ENCODE data around the gene SLFNL1.

SLFNL1 gene

GRCh38 chr1:40981691-40982448 lies 39.7 kb downstream of the SLFNL1 start:
- H3K9ac ChIP-seq (ENCODE audit: low read depth, low read length, poor library complexity): no peak overlapping the region
- H2AK5ac ChIP-seq (ENCODE audit: low read depth, low read length): no peak overlapping the region
- peaks cover 7% of the 10 kb centered on the region for H3K79me1 ChIP-seq (ENCODE audit: low read depth, low read length)
- no peak overlapping the region for H2AFZ ChIP-seq (ENCODE audit: low read length)
- H3K9me3 ChIP-seq (replicated peaks in 1 of 2; ENCODE audit: control insufficient read depth in 2 of 2, insufficient read depth in 1 of 2, low read depth in 1 of 2, low read length in 2 of 2): no peaks in the 10 kb centered on the region
- no CpG with 5 or more reads among the region's 14 CpGs for WGBS, 2 donors (ENCODE audit: extremely low coverage in 2 of 2, insufficient read length in 2 of 2, insufficient replicate concordance in 1 of 2)
- H2BK5ac ChIP-seq (ENCODE audit: low read length): no peak overlapping the region
- peak overlapping the region; percentile 28 for H3K4me2 ChIP-seq (ENCODE audit: insufficient read depth, low read length, poor library complexity, severe bottlenecking)
- H3K18ac ChIP-seq (ENCODE audit: low read length): no peak overlapping the region
- H4K91ac ChIP-seq (ENCODE audit: low read depth, low read length, poor library complexity): no peak overlapping the region
- H3K4me3 ChIP-seq (ENCODE audit: low read length in 2 of 2): no peak overlapping the region
- no peaks in the 10 kb centered on the region for H3K27me3 ChIP-seq (ENCODE audit: control insufficient read depth in 3 of 3, insufficient read depth in 3 of 3, low read depth in 1 of 3, low read length in 3 of 3)
- DNase-seq (ENCODE audit: low spot score): no peak
- peaks cover 25 to 58% of the 10 kb centered on the region in 2 donors for H3K36me3 ChIP-seq (replicated peaks in 1 of 2; ENCODE audit: control insufficient read depth in 2 of 2, insufficient read depth in 2 of 2, low read length in 2 of 2)
- no peak overlapping the region for H3K14ac ChIP-seq (ENCODE audit: low read length)
- H2BK15ac ChIP-seq (ENCODE audit: low read length): no peak overlapping the region
- H3K27ac ChIP-seq (replicated peaks; ENCODE audit: low read length): no peak overlapping the region
- H4K8ac ChIP-seq (ENCODE audit: low read depth, low read length): no peak overlapping the region
- H3K4me1 ChIP-seq (ENCODE audit: control insufficient read depth in 2 of 2, insufficient read depth in 1 of 2, low read depth in 1 of 2, low read length in 2 of 2): peaks cover 6 to 12% of the 10 kb centered on the region in 2 donors
- H3K23ac ChIP-seq (ENCODE audit: low read depth, low read length, poor library complexity): no peak overlapping the region
- H3K4ac ChIP-seq (ENCODE audit: low read length): no peak overlapping the region
- H2BK12ac ChIP-seq (ENCODE audit: low read length): no peak overlapping the region
- H2BK120ac ChIP-seq (ENCODE audit: low read depth, low read length): no peak overlapping the region

- H3K27me3 ChIP-seq (ENCODE audit: control insufficient read depth in 3 of 3, insufficient read depth in 3 of 3, low read depth in 1 of 3, low read length in 3 of 3): no peaks in the 10 kb centered on the region
- H2BK120ac ChIP-seq (ENCODE audit: low read depth, low read length): peak overlapping the region; percentile 30
- H2BK12ac ChIP-seq (ENCODE audit: low read length): no peak overlapping the region
- no peak overlapping the region for H3K4ac ChIP-seq (ENCODE audit: low read length)
- peak overlapping the region; percentile 20 for H2AK5ac ChIP-seq (ENCODE audit: low read depth, low read length)
- H3K18ac ChIP-seq (ENCODE audit: low read length): peak overlapping the region; percentile 97
- peaks cover 3% of the 10 kb centered on the region for H3K79me1 ChIP-seq (ENCODE audit: low read depth, low read length)
- no peak overlapping the region for H3K27ac ChIP-seq (replicated peaks; ENCODE audit: low read length)
- H3K4me2 ChIP-seq (ENCODE audit: insufficient read depth, low read length, poor library complexity, severe bottlenecking): peak overlapping the region; percentile 74
- WGBS, 2 donors (ENCODE audit: extremely low coverage in 2 of 2, insufficient read length in 2 of 2, insufficient replicate concordance in 1 of 2): no CpG with 5 or more reads among the region's 27 CpGs
- H3K23ac ChIP-seq (ENCODE audit: low read depth, low read length, poor library complexity): peak overlapping the region; percentile 90
- peak overlapping the region; percentile 93 for H2AFZ ChIP-seq (ENCODE audit: low read length)
- no peak overlapping the region for H4K8ac ChIP-seq (ENCODE audit: low read depth, low read length)
- H3K4me1 ChIP-seq (ENCODE audit: control insufficient read depth in 2 of 2, insufficient read depth in 1 of 2, low read depth in 1 of 2, low read length in 2 of 2): peaks cover 6 to 12% of the 10 kb centered on the region in 2 donors
- peak overlapping the region; percentile 93 for H3K9ac ChIP-seq (ENCODE audit: low read depth, low read length, poor library complexity)
- no peak for DNase-seq (ENCODE audit: low spot score)
- no peaks in the 10 kb centered on the region for H3K9me3 ChIP-seq (replicated peaks in 1 of 2; ENCODE audit: control insufficient read depth in 2 of 2, insufficient read depth in 1 of 2, low read depth in 1 of 2, low read length in 2 of 2)
- no peak overlapping the region for H4K91ac ChIP-seq (ENCODE audit: low read depth, low read length, poor library complexity)
- peak overlapping the region; percentile 60 to 91 for H3K4me3 ChIP-seq (ENCODE audit: low read length in 2 of 2)
- no peak overlapping the region for H3K14ac ChIP-seq (ENCODE audit: low read length)
- peaks cover 13 to 46% of the 10 kb centered on the region in 2 donors for H3K36me3 ChIP-seq (replicated peaks in 1 of 2; ENCODE audit: control insufficient read depth in 2 of 2, insufficient read depth in 2 of 2, low read length in 2 of 2)
- peak overlapping the region; percentile 79 for H2BK5ac ChIP-seq (ENCODE audit: low read length)
- peak overlapping the region; percentile 31 for H2BK15ac ChIP-seq (ENCODE audit: low read length)
Measured at GRCh38 chr1:40980453-40981121, 40.9 kb downstream of the SLFNL1 start.

GRCh38 chr1:40980068-40980452 lies 41.5 kb downstream of the SLFNL1 start:
- H3K4ac ChIP-seq (ENCODE audit: low read length): no peak overlapping the region
- H2AFZ ChIP-seq (ENCODE audit: low read length): peak overlapping the region; percentile 93
- peak overlapping the region; percentile 93 for H3K9ac ChIP-seq (ENCODE audit: low read depth, low read length, poor library complexity)
- H3K4me1 ChIP-seq (ENCODE audit: control insufficient read depth in 2 of 2, insufficient read depth in 1 of 2, low read depth in 1 of 2, low read length in 2 of 2): peaks cover 6 to 12% of the 10 kb centered on the region in 2 donors
- H3K4me2 ChIP-seq (ENCODE audit: insufficient read depth, low read length, poor library complexity, severe bottlenecking): peak overlapping the region; percentile 74
- peak overlapping the region; percentile 90 for H3K23ac ChIP-seq (ENCODE audit: low read depth, low read length, poor library complexity)
- peaks cover 3% of the 10 kb centered on the region for H3K79me1 ChIP-seq (ENCODE audit: low read depth, low read length)
- H3K9me3 ChIP-seq (replicated peaks in 1 of 2; ENCODE audit: control insufficient read depth in 2 of 2, insufficient read depth in 1 of 2, low read depth in 1 of 2, low read length in 2 of 2): no peaks in the 10 kb centered on the region
- DNase-seq (ENCODE audit: low spot score): no peak
- H3K27ac ChIP-seq (replicated peaks; ENCODE audit: low read length): peak overlapping the region; percentile 54
- H2BK120ac ChIP-seq (ENCODE audit: low read depth, low read length): peak overlapping the region; percentile 30
- H2AK5ac ChIP-seq (ENCODE audit: low read depth, low read length): peak overlapping the region; percentile 20
- no peak overlapping the region for H3K14ac ChIP-seq (ENCODE audit: low read length)
- peak overlapping the region; percentile 97 for H3K18ac ChIP-seq (ENCODE audit: low read length)
- H4K91ac ChIP-seq (ENCODE audit: low read depth, low read length, poor library complexity): no peak overlapping the region
- no peak overlapping the region for H4K8ac ChIP-seq (ENCODE audit: low read depth, low read length)
- no CpG with 5 or more reads among the region's 50 CpGs for WGBS, 2 donors (ENCODE audit: extremely low coverage in 2 of 2, insufficient read length in 2 of 2, insufficient replicate concordance in 1 of 2)
- H2BK5ac ChIP-seq (ENCODE audit: low read length): peak overlapping the region; percentile 79
- no peaks in the 10 kb centered on the region for H3K27me3 ChIP-seq (ENCODE audit: control insufficient read depth in 3 of 3, insufficient read depth in 3 of 3, low read depth in 1 of 3, low read length in 3 of 3)
- H3K4me3 ChIP-seq (ENCODE audit: low read length in 2 of 2): peak overlapping the region; percentile 60 to 91
- H2BK12ac ChIP-seq (ENCODE audit: low read length): no peak overlapping the region
- H3K36me3 ChIP-seq (replicated peaks in 1 of 2; ENCODE audit: control insufficient read depth in 2 of 2, insufficient read depth in 2 of 2, low read length in 2 of 2): peaks cover 8 to 40% of the 10 kb centered on the region in 2 donors
- peak overlapping the region; percentile 31 for H2BK15ac ChIP-seq (ENCODE audit: low read length)

Data from neuronal stem cell (in vitro differentiated cells).